Right lobe of liver (tissue), 6 donors: Measurements from ENCODE around the gene FIP1L1. TPM values are rescaled to one million over a fixed set of nuclear protein-coding genes. Genes with fewer than 3 reads are reported as not detected.
"Not testable (repeated sequence)": the region's sequence is repeated elsewhere in the genome, so short reads cannot be mapped to it uniquely, and the experiment has no call there.

Experiments
- ATAC-seq, 4 donors: fragments of 200-7000 bp; cut with Tn5 transposase; one replicate each; pipeline ENCODE4 v1.9.1; 2020; ENCODE audit warnings: mild to moderate bottlenecking in 4 of 4, moderate library complexity in 4 of 4
- DNase-seq, 3 donors: peaks; one replicate each; pipeline ENCODE4 v3.0.0-alpha.2; 2020
- H3K27ac ChIP-seq, 3 donors: fragments of 200-600 bp; one replicate each; pipeline ENCODE4 v1.8.0; 2022
- H3K27me3 ChIP-seq, 2 donors: fragments of 200-600 bp; one replicate each; pipeline ENCODE4 v1.8.0; 2022
- H3K36me3 ChIP-seq, 4 donors: fragments of 200-600 bp; sonication (generic) in 1 of 4; one replicate each; pipeline versions ENCODE4 v1.5.1 to v1.8.0; 2017 to 2022; ENCODE audit warnings: control low read depth in 1 of 4
- H3K4me1 ChIP-seq, 4 donors: fragments of 200-600 bp; sonication (generic) in 1 of 4; one replicate each; pipeline versions ENCODE4 v1.5.1 to v1.8.0; 2017 to 2022; ENCODE audit warnings: control low read depth in 1 of 4
- H3K4me3 ChIP-seq, 3 donors: fragments of 200-600 bp; one replicate each; pipeline ENCODE4 v1.8.0; 2022
- H3K9me3 ChIP-seq, 4 donors: fragments of 200-600 bp; sonication (generic) in 1 of 4; one replicate each; pipeline versions ENCODE4 v1.5.1 to v1.8.0; 2017 to 2022; ENCODE audit warnings: control low read depth in 1 of 4
- POLR2A ChIP-seq: fragments of 450-650 bp; IDR thresholded peaks from one replicate; pipeline ENCODE4 v1.6.1; 2017; ENCODE audit warnings: antibody characterized with exemption, mild to moderate bottlenecking
- WGBS: methylation state at CpG from one replicate; pipeline ENCODE4 v1.1.6; 2018; ENCODE audit warnings: low coverage, low lambda C conversion rate; ENCODE audit not compliant: insufficient coverage; ENCODE audit errors: missing lambda C conversion rate; 5-methylcytosine and 5-hydroxymethylcytosine counted together
- intact Hi-C, 2 donors: fragments of 100-400 bp; cut with DNase I; formaldehyde crosslinking; loops; one replicate each; pipeline versions ENCODE4 v1.11.2 to v1.14.1; 2022
- long read RNA-seq: library from polyadenylated mRNA; unstranded; transcript quantifications from one replicate; pipeline ENCODE4 v2.0.0, GENCODE V29; 2019
- total RNA-seq, 6 experiments: library from RNA; depleted of rRNA in 2 of 6; stranded (reverse); fragments of >200 nt in 2 of 6; fragmentation: NEBNext Ultra II Directional in 3 of 6; extraction: Animal tissue kit (Norgen Biotek cat#: 25700) in 3 of 6; gene quantifications; one replicate each; pipeline versions ENCODE4 v1.1.0 to v1.2.4, GENCODE V29; 2016 to 2023
- TF ChIP-seq, protein P1 (sequence below), 4 donors: fragments of 200-600 bp in 3 of 4; fragments of 450-650 bp in 1 of 4; IDR thresholded peaks; one replicate each; pipeline versions ENCODE4 v1.5.1 to v1.8.0; 2016 to 2022; ENCODE audit warnings: antibody characterized with exemption in 4 of 4, mild to moderate bottlenecking in 2 of 4
- donor health status: DM: no; HTN: yes; CAD: no.
- donor health status: DM: no; HTN: no; CAD: no.
- donor health status: DM: no; HTN: no; CAD: no.
- donor health status: DM: no; HTN: yes; CAD: no.
- donor health status: DM: no; HTN: yes; CAD: no.

FIP1L1 gene
- 10 to 100 TPM; 12.9 to 19.7 (median 18.9) TPM for total RNA-seq
- long read RNA-seq, partial matches to known transcripts: 2 of 9 reads
- long read RNA-seq, other reads (novel, unspliced or antisense): 7 of 9 reads

GRCh38 chr4:53377319-53378170 is at the start of gene FIP1L1:
Gene FIP1L1, plus strand, starts transcription at chr4:53377641. Its CDS starts 198 bp downstream, at chr4:53377839.
- peak within 1 kb of the TSS; percentile 73 to 92 (median 76) for H3K4me3 ChIP-seq
- H3K27me3 ChIP-seq: no peaks in the 10 kb centered on the region
- ATAC-seq (peak; percentile 99 to 100 (median 99)), DNase-seq (peak; percentile 96 to 98 (median 97))
- peaks cover 0 to 10% (median 5%) of the 10 kb centered on the region in 4 donors for H3K4me1 ChIP-seq
- TF ChIP-seq, protein P1, sequence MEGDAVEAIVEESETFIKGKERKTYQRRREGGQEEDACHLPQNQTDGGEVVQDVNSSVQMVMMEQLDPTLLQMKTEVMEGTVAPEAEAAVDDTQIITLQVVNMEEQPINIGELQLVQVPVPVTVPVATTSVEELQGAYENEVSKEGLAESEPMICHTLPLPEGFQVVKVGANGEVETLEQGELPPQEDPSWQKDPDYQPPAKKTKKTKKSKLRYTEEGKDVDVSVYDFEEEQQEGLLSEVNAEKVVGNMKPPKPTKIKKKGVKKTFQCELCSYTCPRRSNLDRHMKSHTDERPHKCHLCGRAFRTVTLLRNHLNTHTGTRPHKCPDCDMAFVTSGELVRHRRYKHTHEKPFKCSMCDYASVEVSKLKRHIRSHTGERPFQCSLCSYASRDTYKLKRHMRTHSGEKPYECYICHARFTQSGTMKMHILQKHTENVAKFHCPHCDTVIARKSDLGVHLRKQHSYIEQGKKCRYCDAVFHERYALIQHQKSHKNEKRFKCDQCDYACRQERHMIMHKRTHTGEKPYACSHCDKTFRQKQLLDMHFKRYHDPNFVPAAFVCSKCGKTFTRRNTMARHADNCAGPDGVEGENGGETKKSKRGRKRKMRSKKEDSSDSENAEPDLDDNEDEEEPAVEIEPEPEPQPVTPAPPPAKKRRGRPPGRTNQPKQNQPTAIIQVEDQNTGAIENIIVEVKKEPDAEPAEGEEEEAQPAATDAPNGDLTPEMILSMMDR (IDR thresholded peaks at IDR 0.05): no peak
- TF ChIP-seq POLR2A: peak; percentile 83
- H3K9me3 ChIP-seq: no peaks in the 10 kb centered on the region
- WGBS: under 1% methylated on average over 16 of the region's 85 CpGs
- peak within 1 kb of the TSS; percentile 55 to 81 (median 75) for H3K27ac ChIP-seq
- intact Hi-C loops: no loop called here
- H3K36me3 ChIP-seq: peaks cover 0 to 3% (median 0%) of the 10 kb centered on the region in 4 donors

- H3K27ac ChIP-seq, H3K9me3 ChIP-seq, DNase-seq, H3K4me1 ChIP-seq, H3K36me3 ChIP-seq, intact Hi-C loops, H3K4me3 ChIP-seq, H3K27me3 ChIP-seq: not testable (repeated sequence)
- peak in 1 of 4 donors; percentile 49 for ATAC-seq
- 75% methylated on average over 4 of the region's 6 CpGs for WGBS
Observed at GRCh38 chr4:53334916-53335315, 42.5 kb upstream of the FIP1L1 start.

GRCh38 chr4:53340145-53340544 is 37.3 kb upstream of the FIP1L1 start:
- 96% methylated on average over 7 of the region's 12 CpGs for WGBS
- not testable (repeated sequence) for H3K9me3 ChIP-seq, ATAC-seq

GRCh38 chr4:53346392-53346791 is 31.0 kb upstream of the FIP1L1 start:
- intact Hi-C loops, H3K36me3 ChIP-seq, H3K27ac ChIP-seq, H3K4me3 ChIP-seq, DNase-seq, H3K4me1 ChIP-seq, H3K9me3 ChIP-seq, H3K27me3 ChIP-seq: not testable (repeated sequence)
- WGBS: 35% methylated on average over 2 of the region's 2 CpGs
- ATAC-seq: peak in 3 of 4 donors; percentile 46 to 78 (median 77)

More at GRCh38 chr4:53340145-53340544, 37.3 kb upstream of the FIP1L1 start:
- DNase-seq, intact Hi-C loops, H3K27ac ChIP-seq, H3K27me3 ChIP-seq, H3K36me3 ChIP-seq, H3K4me3 ChIP-seq, H3K4me1 ChIP-seq: not testable (repeated sequence)

- WGBS: 79% methylated on average over 5 of the region's 5 CpGs
- Histone ChIP-seq H3K36me3 (peaks cover 0 to 2% (median 0%) of the 10 kb centered on the region in 4 donors), H3K27me3 (no peaks in the 10 kb centered on the region), H3K4me1 (peaks cover 0 to 7% (median 0%) of the 10 kb centered on the region in 4 donors), H3K27ac (no peak overlapping the region), H3K4me3 (no peak overlapping the region), H3K9me3 (no peaks in the 10 kb centered on the region)
- TF ChIP-seq, protein P1 (IDR thresholded peaks at IDR 0.05): no peak
- no peak for TF ChIP-seq POLR2A
- intact Hi-C loops: no loop called here
- ATAC-seq (no peak), DNase-seq (no peak)
Observed at GRCh38 chr4:53346920-53347852, 30.3 kb upstream of the FIP1L1 start.
